HL-60 (cell line): ENCODE measurements around the gene CCDC97.

Experiments
- CTCF ChIP-seq: IDR thresholded peaks from one replicate; pipeline ENCODE4 v1.5.1; 2011; ENCODE audit warnings: low read length, control low read depth, inconsistent platforms; ENCODE audit not compliant: insufficient read depth
- POLR2AphosphoS5 ChIP-seq: IDR thresholded peaks from 2 replicates; pipeline ENCODE4 v1.6.1; 2012; ENCODE audit warnings: low read depth
- REST ChIP-seq: IDR thresholded peaks from 2 replicates; pipeline ENCODE4 v1.6.1; 2012; ENCODE audit warnings: low read depth; ENCODE audit not compliant: insufficient replicate concordance

GRCh38 chr19:41320185-41320518, 10.2 kb downstream of the CCDC97 start:
- no peak for TF ChIP-seq CTCF
- TF ChIP-seq POLR2AphosphoS5, result no peak
- TF ChIP-seq REST, result no peak
